DND-41 (cell line): ENCODE measurements around the gene ZNF622.

ENCODE experiments used
- ATAC-seq: fragments of 200-7000 bp; cut with Tn5 transposase; 3 replicates; pipeline ENCODE4 v1.9.1; 2021; ENCODE audit warnings: low read depth; ENCODE audit not compliant: insufficient read depth
- DNase-seq: peaks from one replicate; pipeline ENCODE4 v3.0.0-alpha.2; 2020
- H2AFZ ChIP-seq: 2 replicates; pipeline ENCODE4 v1.6.0; 2012; ENCODE audit warnings: low read depth, low read length
- H3K27ac ChIP-seq: 2 replicates; pipeline ENCODE4 v1.5.1; 2012; ENCODE audit warnings: low read length, inconsistent platforms
- H3K27me3 ChIP-seq: fragments of 200-600 bp; sonication (generic); 2 replicates; pipeline ENCODE4 v1.6.0; 2012; ENCODE audit warnings: low read length, mild to moderate bottlenecking, inconsistent platforms; ENCODE audit not compliant: insufficient read depth, poor library complexity
- H3K36me3 ChIP-seq: 2 replicates; pipeline ENCODE4 v1.5.1; 2012; ENCODE audit warnings: low read length, inconsistent platforms; ENCODE audit not compliant: insufficient read depth
- H3K4me1 ChIP-seq: 2 replicates; pipeline ENCODE4 v1.5.1; 2012; ENCODE audit warnings: mild to moderate bottlenecking, low read length; ENCODE audit not compliant: insufficient read depth
- H3K4me2 ChIP-seq: 2 replicates; pipeline ENCODE4 v1.6.0; 2012; ENCODE audit warnings: mild to moderate bottlenecking, moderate library complexity, low read length, inconsistent platforms; ENCODE audit not compliant: insufficient read depth
- H3K4me3 ChIP-seq, 2 experiments: fragments of 200-600 bp in 1 of 2; shearing (Covaris generic) in 1 of 2; 2 replicates each; pipeline ENCODE4 v1.5.1; 2012 to 2016; ENCODE audit warnings: inconsistent platforms in 2 of 2, low read length in 2 of 2, mild to moderate bottlenecking in 2 of 2, low read depth in 1 of 2, moderate library complexity in 1 of 2
- H3K79me2 ChIP-seq: 2 replicates; pipeline ENCODE4 v1.6.0; 2012; ENCODE audit warnings: low read length, inconsistent platforms; ENCODE audit not compliant: insufficient read depth
- H3K9ac ChIP-seq: 2 replicates; pipeline ENCODE4 v1.6.0; 2012; ENCODE audit warnings: low read depth, mild to moderate bottlenecking, inconsistent platforms, low read length, moderate library complexity
- H3K9me3 ChIP-seq: 2 replicates; pipeline ENCODE4 v1.5.1; 2012; ENCODE audit warnings: low read length, moderate library complexity, mild to moderate bottlenecking, inconsistent platforms; ENCODE audit not compliant: insufficient read depth, severe bottlenecking
- H4K20me1 ChIP-seq: 2 replicates; pipeline ENCODE4 v1.6.0; 2012; ENCODE audit warnings: low read length; ENCODE audit not compliant: insufficient read depth
- EZH2 ChIP-seq: IDR thresholded peaks from 3 replicates; pipeline ENCODE4 v1.6.1; 2012; ENCODE audit warnings: borderline replicate concordance, low read depth, mild to moderate bottlenecking, moderate library complexity, low read length, inconsistent platforms; ENCODE audit not compliant: severe bottlenecking
- TF ChIP-seq, protein P1 (sequence below): IDR thresholded peaks from 2 replicates; pipeline ENCODE4 v1.5.1; 2012; ENCODE audit warnings: borderline replicate concordance, low read length, moderate library complexity, mild to moderate bottlenecking; ENCODE audit not compliant: poor library complexity, severe bottlenecking; ENCODE audit errors: extremely low read depth

Gene ZNF622

GRCh38 chr5:16507716-16508115 lies 42.1 kb upstream of the ZNF622 start:
- Histone ChIP-seq H3K9ac (no peak overlapping the region), H3K9me3 (no peaks in the 10 kb centered on the region), H3K79me2 (no peaks in the 10 kb centered on the region), H4K20me1 (no peaks in the 10 kb centered on the region), H2AFZ (no peak overlapping the region), H3K36me3 (no peaks in the 10 kb centered on the region), H3K4me1 (no peaks in the 10 kb centered on the region), H3K27me3 (no peaks in the 10 kb centered on the region), H3K27ac (no peak overlapping the region), H3K4me2 (no peak overlapping the region), H3K4me3 (no peak overlapping the region)
- ATAC-seq (no peak), DNase-seq (no peak)
- no peak for TF ChIP-seq EZH2
- TF ChIP-seq, protein P1, sequence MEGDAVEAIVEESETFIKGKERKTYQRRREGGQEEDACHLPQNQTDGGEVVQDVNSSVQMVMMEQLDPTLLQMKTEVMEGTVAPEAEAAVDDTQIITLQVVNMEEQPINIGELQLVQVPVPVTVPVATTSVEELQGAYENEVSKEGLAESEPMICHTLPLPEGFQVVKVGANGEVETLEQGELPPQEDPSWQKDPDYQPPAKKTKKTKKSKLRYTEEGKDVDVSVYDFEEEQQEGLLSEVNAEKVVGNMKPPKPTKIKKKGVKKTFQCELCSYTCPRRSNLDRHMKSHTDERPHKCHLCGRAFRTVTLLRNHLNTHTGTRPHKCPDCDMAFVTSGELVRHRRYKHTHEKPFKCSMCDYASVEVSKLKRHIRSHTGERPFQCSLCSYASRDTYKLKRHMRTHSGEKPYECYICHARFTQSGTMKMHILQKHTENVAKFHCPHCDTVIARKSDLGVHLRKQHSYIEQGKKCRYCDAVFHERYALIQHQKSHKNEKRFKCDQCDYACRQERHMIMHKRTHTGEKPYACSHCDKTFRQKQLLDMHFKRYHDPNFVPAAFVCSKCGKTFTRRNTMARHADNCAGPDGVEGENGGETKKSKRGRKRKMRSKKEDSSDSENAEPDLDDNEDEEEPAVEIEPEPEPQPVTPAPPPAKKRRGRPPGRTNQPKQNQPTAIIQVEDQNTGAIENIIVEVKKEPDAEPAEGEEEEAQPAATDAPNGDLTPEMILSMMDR, result no peak

DNA sequence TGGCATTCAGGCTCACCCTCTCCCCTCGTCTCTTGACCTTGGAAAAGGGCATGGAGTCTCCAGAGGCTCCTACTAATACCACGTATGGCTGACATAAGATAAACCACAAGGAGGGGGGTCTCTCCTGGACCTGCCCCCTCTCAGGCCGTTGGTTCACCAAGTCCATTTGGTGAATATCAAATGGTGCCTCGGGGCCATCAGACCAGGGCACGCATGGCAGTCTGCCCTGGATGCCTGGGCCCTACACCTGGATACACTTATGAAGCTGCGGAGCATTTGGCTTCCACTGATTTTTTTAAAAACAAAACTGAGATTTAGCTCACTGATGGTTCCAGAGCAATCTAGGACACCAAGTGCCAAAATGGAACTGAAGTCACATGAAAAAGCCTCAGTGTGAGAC lies 40.3 kb upstream of the ZNF622 start:
- no peaks in the 10 kb centered on the region for H4K20me1 ChIP-seq
- ATAC-seq (no peak), DNase-seq (no peak)
- H3K27ac ChIP-seq, result no peak overlapping the region
- H3K36me3 ChIP-seq, result no peaks in the 10 kb centered on the region
- no peaks in the 10 kb centered on the region for H3K27me3 ChIP-seq
- H3K9ac ChIP-seq, result no peak overlapping the region
- H3K79me2 ChIP-seq, result no peaks in the 10 kb centered on the region
- H3K9me3 ChIP-seq, result no peaks in the 10 kb centered on the region
- TF ChIP-seq, protein P1, result no peak
- no peak for TF ChIP-seq EZH2
- H2AFZ ChIP-seq, result no peak overlapping the region
- H3K4me1 ChIP-seq, result no peaks in the 10 kb centered on the region
- H3K4me3 ChIP-seq, result no peak overlapping the region
- no peak overlapping the region for H3K4me2 ChIP-seq

GRCh38 chr5:16505140-16505891 lies 39.7 kb upstream of the ZNF622 start:
- no peaks in the 10 kb centered on the region for H3K4me1 ChIP-seq
- DNase-seq, result no peak
- no peak overlapping the region for H3K4me2 ChIP-seq
- no peak for TF ChIP-seq EZH2
- TF ChIP-seq, protein P1, result no peak
- H3K27me3 ChIP-seq, result no peaks in the 10 kb centered on the region
- no peaks in the 10 kb centered on the region for H3K36me3 ChIP-seq
- no peaks in the 10 kb centered on the region for H3K79me2 ChIP-seq
- no peak for ATAC-seq
- no peak overlapping the region for H3K4me3 ChIP-seq
- no peak overlapping the region for H3K27ac ChIP-seq
- H3K9ac ChIP-seq, result no peak overlapping the region
- no peaks in the 10 kb centered on the region for H3K9me3 ChIP-seq
- no peaks in the 10 kb centered on the region for H4K20me1 ChIP-seq
- no peak overlapping the region for H2AFZ ChIP-seq
